HG03442 (cell line): ENCODE results near the gene AQP9.
"Not testable (repeated sequence)": the region's sequence is repeated elsewhere in the genome, so short reads cannot be mapped to it uniquely, and the experiment has no call there.

Source experiments
- ATAC-seq: cut with Tn5 transposase; IDR thresholded peaks from one replicate; pipeline ENCODE4 v1.9.1; 2021; ENCODE audit warnings: mild to moderate bottlenecking, moderate library complexity; ENCODE audit not compliant: unreplicated experiment

AQP9 gene

GRCh38 chr15:58138106-58138505 lies at the start of gene AQP9:
Gene AQP9 (plus strand): TSS chr15:58138381. CDS start chr15:58138566, 185 bp downstream.
- no peak for ATAC-seq

- no peak for ATAC-seq
Measured at GRCh38 chr15:58095415-58095814, 42.8 kb upstream of the AQP9 start.

GRCh38 chr15:58096529-58097084 lies 41.6 kb upstream of the AQP9 start:
- no peak for ATAC-seq

GRCh38 chr15:58103482-58103881 lies 34.7 kb upstream of the AQP9 start:
- ATAC-seq, result no peak

- no peak for ATAC-seq
Measured at GRCh38 chr15:58108117-58108516, 30.1 kb upstream of the AQP9 start.

- no peak for ATAC-seq
Measured at GRCh38 chr15:58109419-58109818, 28.8 kb upstream of the AQP9 start.

GRCh38 chr15:58110999-58111717 lies 27.0 kb upstream of the AQP9 start:
- ATAC-seq, result no peak

- ATAC-seq, result no peak
Measured at GRCh38 chr15:58111718-58112104, 26.5 kb upstream of the AQP9 start.

- not testable (repeated sequence) for ATAC-seq
Measured at GRCh38 chr15:58113358-58113757, 24.8 kb upstream of the AQP9 start.

GRCh38 chr15:58114388-58114787 lies 23.8 kb upstream of the AQP9 start:
- no peak for ATAC-seq

- no peak for ATAC-seq
Measured at GRCh38 chr15:58114812-58115211, 23.4 kb upstream of the AQP9 start.

- no peak for ATAC-seq
Measured at GRCh38 chr15:58115692-58116091, 22.5 kb upstream of the AQP9 start.

GRCh38 chr15:58117619-58118018 lies 20.6 kb upstream of the AQP9 start:
- ATAC-seq, result no peak

GRCh38 chr15:58118272-58118671 lies 19.9 kb upstream of the AQP9 start:
- no peak for ATAC-seq

GRCh38 chr15:58119016-58119415 lies 19.2 kb upstream of the AQP9 start:
- no peak for ATAC-seq

GRCh38 chr15:58124585-58124984 lies 13.6 kb upstream of the AQP9 start:
- ATAC-seq, result no peak

- ATAC-seq, result no peak
Measured at GRCh38 chr15:58125333-58125732, 12.8 kb upstream of the AQP9 start.

GRCh38 chr15:58134886-58135285 lies 3.3 kb upstream of the AQP9 start:
- ATAC-seq, result no peak

GRCh38 chr15:58135511-58136174 lies 2.5 kb upstream of the AQP9 start:
- ATAC-seq, result no peak

GRCh38 chr15:58136731-58137130 lies 1.4 kb upstream of the AQP9 start:
- ATAC-seq, result no peak

GRCh38 chr15:58137686-58138085 lies 495 bp upstream of the AQP9 start:
- ATAC-seq, result no peak

- no peak for ATAC-seq
Measured at GRCh38 chr15:58139276-58139988, 1.3 kb downstream of the AQP9 start.
